CD14-positive monocyte (primary cell): ENCODE measurements around the gene SMIM29. TPM values are rescaled to one million over a fixed set of nuclear protein-coding genes. Genes with fewer than 3 reads are reported as not detected.

Experiments used
- DNase-seq, 3 donors: peaks; one replicate each; pipeline ENCODE4 v3.0.0-alpha.2; 2011 to 2022
- H2AFZ ChIP-seq: 2 replicates; pipeline ENCODE4 v1.6.0; 2012; ENCODE audit warnings: mild to moderate bottlenecking, low read depth, low read length, inconsistent platforms; ENCODE audit not compliant: insufficient read depth, poor library complexity, severe bottlenecking
- H3K27ac ChIP-seq, 2 donors: 1 replicate in 1 of 2; 2 replicates in 1 of 2; pipeline ENCODE4 v1.5.1; 2012 to 2013; ENCODE audit warnings: low read length in 2 of 2, control low read depth in 1 of 2, inconsistent platforms in 1 of 2, low read depth in 1 of 2, mild to moderate bottlenecking in 1 of 2
- H3K27me3 ChIP-seq, 2 donors: one replicate each; pipeline versions ENCODE4 v1.6.0 to v1.6.1; 2011 to 2013; ENCODE audit warnings: low read length in 2 of 2; ENCODE audit not compliant: control insufficient read depth in 2 of 2, insufficient read depth in 2 of 2
- H3K36me3 ChIP-seq, 2 donors: replicated peaks in 1 of 2; 1 replicate in 1 of 2; 2 replicates in 1 of 2; pipeline versions ENCODE4 v1.5.1 to v1.6.1; 2012 to 2013; ENCODE audit warnings: low read length in 2 of 2, control low read depth in 1 of 2, inconsistent platforms in 1 of 2, mild to moderate bottlenecking in 1 of 2; ENCODE audit not compliant: insufficient read depth in 2 of 2, control insufficient read depth in 1 of 2
- H3K4me1 ChIP-seq, 2 donors: 1 replicate in 1 of 2; 2 replicates in 1 of 2; pipeline versions ENCODE4 v1.5.1 to v1.6.1; 2012 to 2013; ENCODE audit warnings: low read length in 2 of 2, control low read depth in 1 of 2, inconsistent platforms in 1 of 2, mild to moderate bottlenecking in 1 of 2, moderate library complexity in 1 of 2; ENCODE audit not compliant: insufficient read depth in 2 of 2, control insufficient read depth in 1 of 2
- H3K4me2 ChIP-seq: replicated peaks from 2 replicates; pipeline ENCODE3; 2012; ENCODE audit warnings: low read length, moderate library complexity, mild to moderate bottlenecking; ENCODE audit not compliant: poor library complexity, severe bottlenecking; ENCODE audit errors: extremely low read depth
- H3K4me3 ChIP-seq, 3 experiments: fragments of 200-600 bp in 1 of 3; sonication (generic) in 1 of 3; replicated peaks in 1 of 3; 1 replicate in 2 of 3; 2 replicates in 1 of 3; pipeline ENCODE4 v1.5.1; 2011 to 2013; ENCODE audit warnings: low read length in 3 of 3, mild to moderate bottlenecking in 3 of 3, control low read depth in 2 of 3, low read depth in 2 of 3, inconsistent platforms in 1 of 3, moderate library complexity in 1 of 3
- H3K79me2 ChIP-seq: 2 replicates; pipeline ENCODE4 v1.6.0; 2012; ENCODE audit warnings: mild to moderate bottlenecking, control low read depth, inconsistent platforms, low read length, moderate library complexity; ENCODE audit not compliant: insufficient read depth
- H3K9ac ChIP-seq: 2 replicates; pipeline ENCODE4 v1.6.0; 2017; ENCODE audit warnings: low read length, mild to moderate bottlenecking; ENCODE audit not compliant: insufficient read depth, poor library complexity, severe bottlenecking
- H3K9me3 ChIP-seq, 2 donors: replicated peaks in 1 of 2; 1 replicate in 1 of 2; 2 replicates in 1 of 2; pipeline versions ENCODE4 v1.5.1 to v1.6.1; 2012 to 2013; ENCODE audit warnings: low read length in 2 of 2, control low read depth in 1 of 2; ENCODE audit not compliant: control insufficient read depth in 1 of 2, insufficient read depth in 1 of 2
- H4K20me1 ChIP-seq: 2 replicates; pipeline ENCODE4 v1.6.0; 2012; ENCODE audit warnings: mild to moderate bottlenecking, low read length, control low read depth, moderate library complexity; ENCODE audit not compliant: insufficient read depth
- H3K27ac Mint-ChIP-seq, 7 donors: one replicate each; pipeline ENCODE4 v1.8.0; 2020; ENCODE audit warnings: mild to moderate bottlenecking in 7 of 7, mixed read lengths in 7 of 7, moderate library complexity in 6 of 7, inconsistent platforms in 2 of 7
- H3K27me3 Mint-ChIP-seq, 3 donors: one replicate each; pipeline ENCODE4 v1.8.0; 2021 to 2022; ENCODE audit warnings: low read depth in 3 of 3, mild to moderate bottlenecking in 3 of 3, mixed read lengths in 3 of 3, moderate library complexity in 3 of 3, inconsistent platforms in 1 of 3
- H3K36me3 Mint-ChIP-seq, 2 donors: one replicate each; pipeline ENCODE4 v1.8.0; 2020; ENCODE audit warnings: mixed read lengths in 2 of 2, inconsistent platforms in 1 of 2, mild to moderate bottlenecking in 1 of 2
- H3K4me1 Mint-ChIP-seq: one replicate; pipeline ENCODE4 v1.8.0; 2020; ENCODE audit warnings: mild to moderate bottlenecking, mixed read lengths
- H3K4me3 Mint-ChIP-seq, 2 donors: one replicate each; pipeline ENCODE4 v1.8.0; 2020; ENCODE audit warnings: mild to moderate bottlenecking in 2 of 2, mixed read lengths in 2 of 2, moderate library complexity in 1 of 2
- H3K9me3 Mint-ChIP-seq, 7 donors: one replicate each; pipeline ENCODE4 v1.8.0; 2020 to 2022; ENCODE audit warnings: mixed read lengths in 7 of 7, mild to moderate bottlenecking in 6 of 7, moderate library complexity in 6 of 7, inconsistent platforms in 2 of 7
- WGBS: methylation state at CpG from one replicate; pipeline ENCODE4 v1.1.5; 2013; ENCODE audit warnings: missing lambda C conversion rate; ENCODE audit not compliant: insufficient coverage; 5-methylcytosine and 5-hydroxymethylcytosine counted together
- intact Hi-C, 2 donors: fragments of 100-400 bp; cut with micrococcal nuclease; formaldehyde crosslinking; loops; one replicate each; pipeline versions ENCODE4 v1.15.0 to v1.15.1; 2023
- polyA plus RNA-seq, 3 donors: library from polyadenylated mRNA; depleted of rRNA in 1 of 3; unstranded in 2 of 3; stranded (reverse) in 1 of 3; fragments of 300-500 nt in 2 of 3; fragments of >200 nt in 1 of 3; fragmentation: Illumina TruSeq in 2 of 3; gene quantifications; 1 replicate in 2 of 3; 2 replicates in 1 of 3; pipeline ENCODE4 v1.2.3, GENCODE V29; 2012 to 2021
- TF ChIP-seq, protein P1 (sequence below): fragments of 200-600 bp; IDR thresholded peaks from one replicate; pipeline ENCODE4 v1.8.0; 2022; ENCODE audit warnings: antibody characterized with exemption, mild to moderate bottlenecking

SMIM29 gene
- polyA plus RNA-seq, 3 donors, result 57.2 to 66.7 (median 60.5) TPM

DNA sequence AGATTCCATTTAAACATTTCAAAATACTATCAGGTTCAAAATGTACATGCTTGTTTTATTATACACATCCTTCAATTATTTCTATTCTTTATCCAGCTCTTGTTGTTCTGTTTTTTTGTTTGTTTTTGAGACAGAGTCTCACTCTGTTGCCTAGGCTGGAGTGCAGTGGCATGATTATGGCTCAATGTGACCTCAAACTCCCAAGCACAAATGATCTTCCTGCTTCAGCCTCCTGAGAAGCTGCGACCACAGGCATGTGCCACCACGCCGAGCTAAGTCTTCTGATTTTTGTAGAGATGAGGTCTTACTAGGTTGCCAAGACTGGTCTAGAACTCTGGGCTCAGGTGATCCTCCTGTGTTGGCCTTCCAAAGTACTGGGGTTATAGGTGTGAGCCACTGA, 44.1 kb upstream of the SMIM29 start:
- H3K27ac Mint-ChIP-seq, result peak overlapping the region in 5 of 7 donors; percentile 21 to 90 (median 38)
- intact Hi-C loops, result no loop called here

DNA sequence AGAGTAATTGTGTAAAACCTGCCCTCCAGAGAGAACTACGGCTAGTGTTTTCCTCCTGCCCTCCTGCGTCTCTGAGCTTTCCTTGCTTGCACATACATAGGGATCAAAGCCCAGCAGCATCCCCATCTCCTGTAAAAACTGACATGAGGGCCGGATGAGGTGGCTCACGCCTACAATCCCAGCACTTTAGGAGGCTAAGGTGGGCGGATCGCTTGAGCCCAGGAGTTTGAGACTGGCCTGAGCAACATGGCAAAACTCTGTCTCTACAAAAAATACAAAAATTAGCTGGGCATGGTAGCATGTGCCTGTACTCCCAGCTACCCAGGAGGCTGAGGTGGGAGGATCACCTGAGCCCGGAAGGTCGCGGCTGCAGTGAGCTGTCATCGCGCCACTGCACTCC, 40.3 kb upstream of the SMIM29 start:
- H3K4me1 ChIP-seq, result peaks cover 53% of the 10 kb centered on the region in 2 donors
- TF ChIP-seq, protein P1, sequence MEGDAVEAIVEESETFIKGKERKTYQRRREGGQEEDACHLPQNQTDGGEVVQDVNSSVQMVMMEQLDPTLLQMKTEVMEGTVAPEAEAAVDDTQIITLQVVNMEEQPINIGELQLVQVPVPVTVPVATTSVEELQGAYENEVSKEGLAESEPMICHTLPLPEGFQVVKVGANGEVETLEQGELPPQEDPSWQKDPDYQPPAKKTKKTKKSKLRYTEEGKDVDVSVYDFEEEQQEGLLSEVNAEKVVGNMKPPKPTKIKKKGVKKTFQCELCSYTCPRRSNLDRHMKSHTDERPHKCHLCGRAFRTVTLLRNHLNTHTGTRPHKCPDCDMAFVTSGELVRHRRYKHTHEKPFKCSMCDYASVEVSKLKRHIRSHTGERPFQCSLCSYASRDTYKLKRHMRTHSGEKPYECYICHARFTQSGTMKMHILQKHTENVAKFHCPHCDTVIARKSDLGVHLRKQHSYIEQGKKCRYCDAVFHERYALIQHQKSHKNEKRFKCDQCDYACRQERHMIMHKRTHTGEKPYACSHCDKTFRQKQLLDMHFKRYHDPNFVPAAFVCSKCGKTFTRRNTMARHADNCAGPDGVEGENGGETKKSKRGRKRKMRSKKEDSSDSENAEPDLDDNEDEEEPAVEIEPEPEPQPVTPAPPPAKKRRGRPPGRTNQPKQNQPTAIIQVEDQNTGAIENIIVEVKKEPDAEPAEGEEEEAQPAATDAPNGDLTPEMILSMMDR, result no peak

More for the DNA sequence above, 44.1 kb upstream of the SMIM29 start:
- H3K36me3 ChIP-seq, result peaks cover 26 to 58% of the 10 kb centered on the region in 2 donors
- no peak for DNase-seq
- no peaks in the 10 kb centered on the region for H3K9me3 ChIP-seq
- H3K27ac ChIP-seq, result peak overlapping the region in 1 of 2 donors; percentile 37
- no CpG with 5 or more reads among the region's 3 CpGs for WGBS
- peaks cover 0 to 4% (median 0%) of the 10 kb centered on the region in 3 donors for H3K27me3 Mint-ChIP-seq
- peaks cover 43 to 74% of the 10 kb centered on the region in 2 donors for H3K36me3 Mint-ChIP-seq
- H3K9ac ChIP-seq, result no peak overlapping the region
- H4K20me1 ChIP-seq, result peaks cover 5% of the 10 kb centered on the region
- H3K4me3 Mint-ChIP-seq, result no peak overlapping the region
- peaks cover 15% of the 10 kb centered on the region in 2 donors for H3K4me1 ChIP-seq
- H3K79me2 ChIP-seq, result peaks cover 42% of the 10 kb centered on the region
- H3K4me1 Mint-ChIP-seq, result peaks cover 19% of the 10 kb centered on the region
- H3K27me3 ChIP-seq, result no peaks in the 10 kb centered on the region
- H3K4me3 ChIP-seq, result no peak overlapping the region
- H3K4me2 ChIP-seq, result no peak overlapping the region
- TF ChIP-seq, protein P1, result no peak
- H3K9me3 Mint-ChIP-seq, result peaks cover 0 to 1% (median 0%) of the 10 kb centered on the region in 7 donors
- no peak overlapping the region for H2AFZ ChIP-seq

More for the DNA sequence above, 40.3 kb upstream of the SMIM29 start:
- H3K79me2 ChIP-seq, result peaks cover 48% of the 10 kb centered on the region
- H3K4me3 Mint-ChIP-seq, result no peak overlapping the region
- peaks cover 54% of the 10 kb centered on the region for H3K4me1 Mint-ChIP-seq
- no peaks in the 10 kb centered on the region for H3K9me3 Mint-ChIP-seq
- H3K4me2 ChIP-seq, result no peak overlapping the region
- peaks cover 0 to 2% (median 0%) of the 10 kb centered on the region in 3 donors for H3K27me3 Mint-ChIP-seq
- intact Hi-C loops, result no loop called here
- H3K4me3 ChIP-seq, result peak overlapping the region in 1 of 3 experiments; percentile 2
- no peak overlapping the region for H3K9ac ChIP-seq
- peak overlapping the region; percentile 0 to 57 for H3K27ac ChIP-seq
- H2AFZ ChIP-seq, result no peak overlapping the region
- WGBS, result 100% methylated on average over 6 of the region's 11 CpGs
- no peaks in the 10 kb centered on the region for H3K27me3 ChIP-seq
- DNase-seq, result no peak
- H3K36me3 Mint-ChIP-seq, result peaks cover 29 to 65% of the 10 kb centered on the region in 2 donors
- peak overlapping the region in 5 of 7 donors; percentile 38 to 93 (median 61) for H3K27ac Mint-ChIP-seq
- peaks cover 17 to 39% of the 10 kb centered on the region in 2 donors for H3K36me3 ChIP-seq
- H4K20me1 ChIP-seq, result no peaks in the 10 kb centered on the region
- H3K9me3 ChIP-seq, result no peaks in the 10 kb centered on the region
